Subcutaneous abdominal adipose tissue (tissue), 5 donors: ENCODE data around the gene LINGO3.
A peak's percentile ranks its signal among the peaks of the same experiment; 100 is the strongest.

Source experiments
- H3K27ac ChIP-seq: one replicate; pipeline ENCODE4 v1.7.0; 2013; ENCODE audit warnings: low read depth, mild to moderate bottlenecking, inconsistent platforms, low read length, moderate library complexity
- H3K27me3 ChIP-seq, 5 donors: one replicate each; pipeline ENCODE4 v1.7.0; 2013; ENCODE audit warnings: low read length in 5 of 5, inconsistent platforms in 1 of 5; ENCODE audit not compliant: control insufficient read depth in 5 of 5, insufficient read depth in 4 of 5
- H3K36me3 ChIP-seq, 5 donors: one replicate each; pipeline ENCODE4 v1.7.0; 2013; ENCODE audit warnings: low read length in 5 of 5; ENCODE audit not compliant: control insufficient read depth in 5 of 5, insufficient read depth in 5 of 5
- H3K4me1 ChIP-seq, 5 donors: one replicate each; pipeline ENCODE4 v1.7.0; 2013; ENCODE audit warnings: low read length in 5 of 5, mild to moderate bottlenecking in 3 of 5, moderate library complexity in 1 of 5; ENCODE audit not compliant: control insufficient read depth in 5 of 5, insufficient read depth in 5 of 5
- H3K4me3 ChIP-seq, 5 donors: one replicate each; pipeline ENCODE4 v1.7.0; 2013; ENCODE audit warnings: low read length in 5 of 5, low read depth in 1 of 5
- H3K9ac ChIP-seq, 5 donors: one replicate each; pipeline ENCODE4 v1.7.0; 2013; ENCODE audit warnings: low read length in 5 of 5, mild to moderate bottlenecking in 4 of 5, moderate library complexity in 3 of 5
- H3K9me3 ChIP-seq, 5 donors: one replicate each; pipeline ENCODE4 v1.7.0; 2013; ENCODE audit warnings: low read length in 5 of 5; ENCODE audit not compliant: control insufficient read depth in 5 of 5
- donor health status: healthy.
- donor health status: healthy.
- donor health status: healthy.
- donor health status: healthy.
- donor health status: healthy.

The LINGO3 gene

DNA sequence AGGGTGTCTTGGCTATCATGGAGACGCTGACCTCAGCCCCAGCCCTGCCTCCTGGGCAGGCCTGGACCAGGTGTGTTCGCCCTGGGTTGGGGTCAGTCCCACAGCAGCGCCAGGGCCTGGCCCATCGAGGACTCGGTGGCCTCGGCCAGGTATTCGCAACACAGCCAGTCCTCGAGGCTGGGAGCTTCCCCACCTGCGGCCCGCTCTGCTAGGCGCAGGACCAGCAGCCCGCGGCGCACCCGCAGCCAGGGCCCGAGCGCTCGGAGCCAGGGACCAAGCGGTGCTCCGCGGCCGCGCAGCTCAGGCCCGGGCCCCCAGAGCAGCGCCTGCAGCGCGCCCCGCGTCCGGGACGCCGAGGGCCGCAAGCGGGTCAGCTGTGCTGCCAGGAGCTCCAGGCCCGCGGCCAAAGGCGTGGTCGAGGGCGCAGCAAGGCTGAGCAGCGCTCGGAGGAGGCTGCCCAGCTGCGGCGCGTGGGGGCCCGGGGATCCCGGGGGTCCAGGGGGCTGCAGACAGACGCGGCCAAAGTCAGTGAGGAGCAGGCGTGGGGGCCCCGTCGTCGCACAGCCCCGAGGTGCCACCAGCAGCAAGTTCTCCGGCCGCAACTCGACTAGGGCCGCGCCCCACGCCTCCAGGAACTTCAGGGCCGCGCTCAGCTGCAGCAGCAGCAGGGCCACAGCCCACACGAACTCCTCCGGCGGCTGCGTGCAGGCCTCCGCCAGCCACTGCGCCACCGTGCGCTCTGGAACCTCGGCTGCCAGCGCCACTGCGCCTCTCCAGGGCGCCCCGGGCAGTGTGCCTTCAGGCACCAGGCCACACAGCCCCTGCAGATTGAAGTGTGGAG lies 32.1 kb downstream of the LINGO3 start:
- H3K27ac ChIP-seq: no peak overlapping the region
- H3K36me3 ChIP-seq: peaks cover 0 to 31% (median 17%) of the 10 kb centered on the region in 5 donors
- H3K4me1 ChIP-seq: peaks cover 3 to 57% (median 53%) of the 10 kb centered on the region in 5 donors
- no peaks in the 10 kb centered on the region for H3K9me3 ChIP-seq
- peak overlapping the region in 2 of 5 donors; percentile 16 to 28 for H3K4me3 ChIP-seq
- no peaks in the 10 kb centered on the region for H3K27me3 ChIP-seq
- no peak overlapping the region for H3K9ac ChIP-seq

- peak overlapping the region in 1 of 5 donors; percentile 16 for H3K4me3 ChIP-seq
- H3K27me3 ChIP-seq: no peaks in the 10 kb centered on the region
- H3K9ac ChIP-seq: no peak overlapping the region
- no peak overlapping the region for H3K27ac ChIP-seq
- H3K36me3 ChIP-seq: peaks cover 0 to 31% (median 17%) of the 10 kb centered on the region in 5 donors
- H3K4me1 ChIP-seq: peaks cover 3 to 56% (median 53%) of the 10 kb centered on the region in 5 donors
- H3K9me3 ChIP-seq: no peaks in the 10 kb centered on the region
Measured at GRCh38 chr19:2274931-2275535, 32.9 kb downstream of the LINGO3 start.

GRCh38 chr19:2274185-2274711 lies 33.7 kb downstream of the LINGO3 start:
- Histone ChIP-seq H3K4me1 (peaks cover 3 to 56% (median 53%) of the 10 kb centered on the region in 5 donors), H3K36me3 (peaks cover 0 to 31% (median 17%) of the 10 kb centered on the region in 5 donors), H3K4me3 (peak overlapping the region in 4 of 5 donors; percentile 14 to 55 (median 26)), H3K27me3 (no peaks in the 10 kb centered on the region), H3K9me3 (no peaks in the 10 kb centered on the region), H3K9ac (peak overlapping the region in 2 of 5 donors; percentile 10 to 47), H3K27ac (peak overlapping the region; percentile 95)

- no peaks in the 10 kb centered on the region for H3K9me3 ChIP-seq
- H3K27ac ChIP-seq: peak overlapping the region; percentile 95
- peak overlapping the region in 3 of 5 donors; percentile 10 to 66 (median 30) for H3K9ac ChIP-seq
- no peaks in the 10 kb centered on the region for H3K27me3 ChIP-seq
- H3K36me3 ChIP-seq: peaks cover 0 to 31% (median 17%) of the 10 kb centered on the region in 5 donors
- peak overlapping the region; percentile 35 to 56 (median 43) for H3K4me3 ChIP-seq
- peaks cover 3 to 61% (median 57%) of the 10 kb centered on the region in 5 donors for H3K4me1 ChIP-seq
Measured at GRCh38 chr19:2273356-2274184, 34.4 kb downstream of the LINGO3 start.

- H3K27me3 ChIP-seq: no peaks in the 10 kb centered on the region
- H3K27ac ChIP-seq: peak overlapping the region; percentile 95
- peaks cover 6 to 80% (median 77%) of the 10 kb centered on the region in 5 donors for H3K4me1 ChIP-seq
- no peaks in the 10 kb centered on the region for H3K9me3 ChIP-seq
- peak overlapping the region; percentile 56 to 100 (median 99) for H3K4me3 ChIP-seq
- H3K9ac ChIP-seq: peak overlapping the region in 4 of 5 donors; percentile 76 to 94 (median 82)
- peaks cover 0 to 30% (median 15%) of the 10 kb centered on the region in 5 donors for H3K36me3 ChIP-seq
Measured at GRCh38 chr19:2271234-2272103, 36.5 kb downstream of the LINGO3 start.

GRCh38 chr19:2270423-2271233 lies 37.3 kb downstream of the LINGO3 start:
- peak overlapping the region; percentile 95 for H3K27ac ChIP-seq
- no peaks in the 10 kb centered on the region for H3K27me3 ChIP-seq
- H3K9ac ChIP-seq: peak overlapping the region in 4 of 5 donors; percentile 90 to 97 (median 96)
- H3K9me3 ChIP-seq: no peaks in the 10 kb centered on the region
- H3K36me3 ChIP-seq: peaks cover 0 to 27% (median 11%) of the 10 kb centered on the region in 5 donors
- peak overlapping the region in 4 of 5 donors; percentile 82 to 100 (median 99) for H3K4me3 ChIP-seq
- H3K4me1 ChIP-seq: peaks cover 8 to 79% (median 71%) of the 10 kb centered on the region in 5 donors

DNA sequence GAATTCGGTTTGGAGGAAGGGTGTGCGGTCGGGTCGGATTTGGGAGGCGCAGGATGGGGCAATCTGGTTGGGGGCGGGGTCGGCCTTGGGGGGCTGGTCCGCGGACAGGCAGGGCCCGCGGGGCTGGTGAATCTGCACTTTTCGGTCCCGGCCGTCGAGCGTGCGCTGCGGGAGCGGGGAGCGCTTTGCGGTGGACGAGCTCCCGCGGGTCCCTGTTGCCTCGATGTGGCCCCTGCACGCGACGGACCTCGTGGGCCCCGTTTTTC lies 37.9 kb downstream of the LINGO3 start:
- no peaks in the 10 kb centered on the region for H3K9me3 ChIP-seq
- H3K4me1 ChIP-seq: peaks cover 8 to 74% (median 66%) of the 10 kb centered on the region in 5 donors

DNA sequence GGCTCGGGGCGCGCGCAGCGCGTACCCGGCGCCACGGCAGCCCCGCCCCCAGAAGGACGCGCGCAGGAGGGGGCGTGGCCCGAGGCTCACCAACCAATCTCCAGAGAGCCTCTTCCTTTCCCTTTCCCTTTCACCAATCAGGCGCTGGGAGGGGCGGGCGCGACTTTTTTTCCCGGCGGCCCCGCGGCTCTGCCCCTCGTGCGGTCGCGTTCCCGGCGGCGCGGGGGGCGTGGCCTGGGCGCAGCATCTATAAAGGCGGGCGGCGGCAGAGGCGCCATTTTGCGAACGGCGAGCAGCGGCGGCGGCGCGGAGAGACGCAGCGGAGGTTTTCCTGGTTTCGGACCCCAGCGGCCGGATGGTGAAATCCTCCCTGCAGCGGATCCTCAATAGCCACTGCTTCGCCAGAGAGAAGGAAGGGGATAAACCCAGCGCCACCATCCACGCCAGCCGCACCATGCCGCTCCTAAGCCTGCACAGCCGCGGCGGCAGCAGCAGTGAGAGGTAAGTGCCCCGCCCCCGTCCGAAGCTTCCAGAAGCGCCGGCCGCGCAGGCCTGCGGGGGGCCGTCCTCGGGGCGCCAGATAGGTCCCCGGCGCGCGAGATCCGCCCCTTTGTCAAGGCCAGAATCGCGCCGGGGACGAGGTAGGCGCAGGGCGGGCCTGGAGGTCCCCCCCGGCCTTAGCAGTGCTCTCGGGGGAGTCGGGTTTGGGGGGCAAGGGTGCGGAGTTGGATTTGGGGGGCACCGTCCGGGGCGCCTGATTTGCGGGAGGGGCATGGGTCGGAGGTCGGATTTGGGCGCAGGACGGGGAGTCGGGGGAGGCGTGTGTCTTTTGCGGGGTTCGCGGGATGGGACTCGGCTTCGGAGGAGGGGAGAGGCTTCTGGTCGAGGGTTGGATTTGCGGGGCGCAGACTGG lies 38.5 kb downstream of the LINGO3 start:
- Histone ChIP-seq H3K27ac (peak overlapping the region; percentile 95), H3K9ac (peak overlapping the region in 4 of 5 donors; percentile 90 to 97 (median 96)), H3K27me3 (no peaks in the 10 kb centered on the region), H3K4me1 (peaks cover 8 to 70% (median 62%) of the 10 kb centered on the region in 5 donors), H3K4me3 (peak overlapping the region; percentile 63 to 100 (median 99)), H3K36me3 (peaks cover 0 to 22% (median 11%) of the 10 kb centered on the region in 5 donors), H3K9me3 (no peaks in the 10 kb centered on the region)

More for the DNA sequence above, 37.9 kb downstream of the LINGO3 start:
- Histone ChIP-seq H3K4me3 (peak overlapping the region; percentile 63 to 100 (median 99)), H3K36me3 (peaks cover 0 to 23% (median 11%) of the 10 kb centered on the region in 5 donors), H3K9ac (peak overlapping the region in 4 of 5 donors; percentile 90 to 97 (median 96)), H3K27me3 (no peaks in the 10 kb centered on the region), H3K27ac (peak overlapping the region; percentile 95)
